ENCODE data around the gene GDPD5.

The GDPD5 gene

DNA sequence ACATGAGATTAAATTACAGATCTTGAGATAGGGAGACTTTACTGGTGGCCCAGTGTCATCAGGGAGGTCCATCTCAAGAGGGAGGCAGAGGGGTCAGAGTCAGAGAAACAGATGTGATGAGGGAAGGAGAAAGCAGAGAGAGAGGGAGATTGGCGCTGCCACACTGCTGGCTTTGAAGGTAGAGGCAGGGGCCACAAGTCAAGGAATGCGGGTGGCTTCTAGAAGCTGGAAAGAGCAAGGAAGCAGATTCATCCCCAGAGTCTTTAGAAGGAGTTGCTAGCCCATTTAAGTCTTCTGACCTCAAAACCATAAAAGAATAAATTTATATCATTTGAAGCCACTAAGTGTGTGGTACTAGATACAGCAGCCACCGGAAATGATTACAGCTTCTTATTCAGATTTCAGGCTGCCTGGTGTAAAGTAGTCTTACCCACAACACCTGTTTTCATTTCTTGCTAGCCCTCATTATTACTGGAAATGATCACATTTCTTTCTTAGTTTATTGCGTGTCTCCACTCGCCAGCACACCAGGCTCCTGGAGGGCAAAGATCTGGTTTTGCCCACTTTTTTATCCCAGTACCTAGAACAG is 23.7 kb upstream of the GDPD5 start:
- TF ChIP-seq, protein P1, sequence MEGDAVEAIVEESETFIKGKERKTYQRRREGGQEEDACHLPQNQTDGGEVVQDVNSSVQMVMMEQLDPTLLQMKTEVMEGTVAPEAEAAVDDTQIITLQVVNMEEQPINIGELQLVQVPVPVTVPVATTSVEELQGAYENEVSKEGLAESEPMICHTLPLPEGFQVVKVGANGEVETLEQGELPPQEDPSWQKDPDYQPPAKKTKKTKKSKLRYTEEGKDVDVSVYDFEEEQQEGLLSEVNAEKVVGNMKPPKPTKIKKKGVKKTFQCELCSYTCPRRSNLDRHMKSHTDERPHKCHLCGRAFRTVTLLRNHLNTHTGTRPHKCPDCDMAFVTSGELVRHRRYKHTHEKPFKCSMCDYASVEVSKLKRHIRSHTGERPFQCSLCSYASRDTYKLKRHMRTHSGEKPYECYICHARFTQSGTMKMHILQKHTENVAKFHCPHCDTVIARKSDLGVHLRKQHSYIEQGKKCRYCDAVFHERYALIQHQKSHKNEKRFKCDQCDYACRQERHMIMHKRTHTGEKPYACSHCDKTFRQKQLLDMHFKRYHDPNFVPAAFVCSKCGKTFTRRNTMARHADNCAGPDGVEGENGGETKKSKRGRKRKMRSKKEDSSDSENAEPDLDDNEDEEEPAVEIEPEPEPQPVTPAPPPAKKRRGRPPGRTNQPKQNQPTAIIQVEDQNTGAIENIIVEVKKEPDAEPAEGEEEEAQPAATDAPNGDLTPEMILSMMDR (IDR thresholded peaks at IDR 0.05; ENCODE audit: control insufficient read depth, insufficient read depth, low read depth, low read length, missing control alignments) = no peak
- H3K4me3 ChIP-seq (ENCODE audit: control insufficient read depth, low read depth, low read length) = no peak overlapping the region

DNA sequence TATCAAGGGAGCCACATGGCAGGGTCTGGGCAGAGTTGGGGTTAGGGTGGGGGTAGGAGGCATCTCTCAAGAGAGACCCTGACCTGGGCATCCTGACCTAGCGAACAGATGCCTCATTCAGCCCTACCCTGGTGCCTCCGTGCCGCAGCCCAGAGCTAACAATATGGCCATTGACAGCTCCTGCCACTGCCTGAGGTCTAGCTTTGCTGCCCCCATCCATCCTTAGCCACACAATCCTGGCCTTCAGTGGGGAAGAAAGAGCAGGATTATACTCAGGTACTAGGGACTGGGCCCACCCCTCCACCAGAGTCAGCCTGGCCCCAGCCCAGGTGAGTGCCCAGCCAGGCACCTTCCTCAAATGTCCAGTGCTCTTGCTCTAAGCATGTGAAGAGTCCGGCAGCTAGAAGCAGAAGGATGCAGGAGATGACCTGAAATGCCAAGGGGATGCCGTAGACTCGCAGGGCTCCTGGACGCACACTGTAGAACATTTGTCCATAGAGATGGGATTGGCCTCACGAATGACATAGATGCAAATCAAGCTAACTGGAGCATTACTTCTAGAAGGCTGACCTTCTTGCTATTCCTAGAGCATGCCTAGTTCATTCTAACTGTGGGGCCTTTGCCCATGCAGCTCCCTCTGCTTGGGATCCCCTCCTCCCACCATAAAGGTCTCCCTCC is 23.0 kb upstream of the GDPD5 start:
- no peak for DNase-seq (ENCODE audit: low read depth)
- TF ChIP-seq, protein P1 (IDR thresholded peaks at IDR 0.05; ENCODE audit: control insufficient read depth, insufficient read depth, low read depth, low read length, missing control alignments) = no peak
- no peak overlapping the region for H3K4me3 ChIP-seq (ENCODE audit: control insufficient read depth, low read depth, low read length)

More for the DNA sequence above, 23.7 kb upstream of the GDPD5 start:
- no peak for DNase-seq (ENCODE audit: low read depth)

DNA sequence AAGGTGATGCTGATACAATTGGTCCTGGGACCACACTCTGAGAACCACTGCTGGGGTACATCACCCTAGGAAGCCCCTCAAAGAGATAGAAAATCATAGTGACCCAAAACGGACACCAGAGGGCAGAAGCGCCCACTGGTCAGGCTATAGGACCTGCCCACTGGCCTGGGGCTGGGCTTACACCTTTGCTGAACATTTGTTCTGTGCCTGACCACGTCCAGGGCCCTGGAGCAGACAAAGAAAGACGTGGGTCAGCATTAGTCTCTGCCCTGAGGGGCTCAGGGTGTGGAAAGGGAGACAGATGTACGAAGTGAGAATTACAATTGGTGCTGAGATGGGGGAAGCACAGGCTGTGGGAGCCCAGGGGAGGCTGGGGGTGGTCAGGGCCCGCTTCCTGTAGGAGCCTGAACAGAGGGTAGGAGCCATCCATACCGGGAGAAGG is 21.9 kb upstream of the GDPD5 start:
- H3K4me3 ChIP-seq (ENCODE audit: control insufficient read depth, low read depth, low read length) = no peak overlapping the region
- TF ChIP-seq, protein P1 (IDR thresholded peaks at IDR 0.05; ENCODE audit: control insufficient read depth, insufficient read depth, low read depth, low read length, missing control alignments) = peak; percentile 86
- no peak for DNase-seq (ENCODE audit: low read depth)

DNA sequence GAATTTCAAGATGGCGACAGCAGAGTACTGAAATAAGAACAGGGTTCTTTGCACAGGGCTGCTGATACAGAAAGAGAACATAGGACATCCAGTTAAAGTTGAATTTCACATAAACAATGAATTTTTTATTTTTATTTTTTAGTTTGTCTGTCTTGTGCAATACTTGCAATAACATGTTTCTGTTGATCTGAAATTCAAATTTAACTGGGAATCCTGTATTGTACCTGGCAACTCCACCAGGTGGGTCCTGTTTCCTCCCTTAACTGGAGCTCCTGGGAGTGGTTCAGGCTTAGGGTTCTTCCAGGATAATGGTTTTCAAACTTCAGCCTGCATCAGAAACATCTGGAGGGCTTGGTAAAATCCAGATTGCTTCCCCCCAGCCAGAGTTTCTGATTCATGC is 21.4 kb upstream of the GDPD5 start:
- DNase-seq (ENCODE audit: low read depth) = no peak
- no peak overlapping the region for H3K4me3 ChIP-seq (ENCODE audit: control insufficient read depth, low read depth, low read length)
- TF ChIP-seq, protein P1 (IDR thresholded peaks at IDR 0.05; ENCODE audit: control insufficient read depth, insufficient read depth, low read depth, low read length, missing control alignments) = no peak

DNA sequence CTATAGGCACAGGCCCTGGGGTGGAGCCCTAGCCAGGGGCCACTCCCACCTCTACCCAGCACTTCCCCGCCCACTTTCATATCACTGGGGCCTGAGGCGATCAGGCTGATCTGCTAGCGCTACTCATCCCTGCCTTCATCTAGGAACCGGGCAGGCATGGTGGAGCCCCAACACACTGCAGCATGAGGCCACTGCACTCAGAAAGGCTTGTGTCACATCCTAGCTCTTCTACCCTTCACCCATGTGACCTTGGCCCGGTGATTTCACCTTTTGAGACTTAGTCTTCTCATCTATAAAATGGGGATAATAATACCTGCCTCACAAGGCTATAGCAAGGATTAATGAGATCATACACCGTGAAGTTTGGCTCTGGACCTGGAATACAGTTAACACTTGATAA is 18.1 kb upstream of the GDPD5 start:
- DNase-seq (ENCODE audit: low read depth) = no peak
- TF ChIP-seq, protein P1 (IDR thresholded peaks at IDR 0.05; ENCODE audit: control insufficient read depth, insufficient read depth, low read depth, low read length, missing control alignments) = no peak

DNA sequence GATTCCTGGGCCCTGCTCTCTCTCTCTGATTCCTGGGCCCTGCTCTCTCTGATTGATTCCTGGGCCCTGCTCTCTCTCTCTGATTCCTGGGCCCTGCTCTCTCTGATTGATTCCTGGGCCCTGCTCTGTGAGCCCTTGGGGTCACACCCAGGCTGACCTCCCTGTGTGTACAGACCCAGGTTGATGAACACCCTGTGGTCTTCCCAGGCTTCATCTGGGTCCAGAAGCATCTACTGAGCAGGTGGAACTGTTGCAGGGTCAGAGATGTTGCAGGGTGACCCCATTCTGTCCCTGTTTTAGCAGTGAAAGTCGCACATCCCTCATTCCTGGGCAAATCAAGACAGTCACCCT is 16.3 kb upstream of the GDPD5 start:
- DNase-seq (ENCODE audit: low read depth) = no peak
- no peak overlapping the region for H3K4me3 ChIP-seq (ENCODE audit: control insufficient read depth, low read depth, low read length)
- TF ChIP-seq, protein P1 (IDR thresholded peaks at IDR 0.05; ENCODE audit: control insufficient read depth, insufficient read depth, low read depth, low read length, missing control alignments) = no peak

More for the DNA sequence above, 18.1 kb upstream of the GDPD5 start:
- no peak overlapping the region for H3K4me3 ChIP-seq (ENCODE audit: control insufficient read depth, low read depth, low read length)

All from AG09309 (cell line).